RPMI8226 (cell line): ENCODE measurements around the gene CXXC5.
"Not testable (repeated sequence)": the region's sequence is repeated elsewhere in the genome, so short reads cannot be mapped to it uniquely, and the experiment has no call there.

Experiments
- DNase-seq: peaks from one replicate; pipeline ENCODE4 v3.0.0-alpha.2; 2015

The CXXC5 gene

DNA sequence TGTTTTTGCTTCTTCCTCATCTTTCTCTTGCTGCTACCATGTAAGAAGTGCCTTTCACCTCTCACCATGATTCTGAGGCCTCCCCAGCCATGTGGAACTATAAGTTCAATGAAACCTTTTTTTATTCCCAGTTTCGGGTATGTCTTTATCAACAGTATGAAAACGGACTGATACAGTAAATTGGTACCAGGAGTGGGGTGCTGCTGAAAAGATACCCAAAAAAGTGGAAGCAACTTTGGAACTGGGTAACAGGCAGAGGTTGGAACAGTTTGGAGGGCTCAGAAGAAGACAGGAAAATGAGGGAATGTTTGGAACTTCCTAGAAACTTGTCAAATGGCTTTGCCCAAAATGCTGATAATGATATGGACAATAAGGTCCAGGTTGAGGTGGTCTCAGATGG lies 70.3 kb downstream of the CXXC5 start:
- DNase-seq, result not testable (repeated sequence)

DNA sequence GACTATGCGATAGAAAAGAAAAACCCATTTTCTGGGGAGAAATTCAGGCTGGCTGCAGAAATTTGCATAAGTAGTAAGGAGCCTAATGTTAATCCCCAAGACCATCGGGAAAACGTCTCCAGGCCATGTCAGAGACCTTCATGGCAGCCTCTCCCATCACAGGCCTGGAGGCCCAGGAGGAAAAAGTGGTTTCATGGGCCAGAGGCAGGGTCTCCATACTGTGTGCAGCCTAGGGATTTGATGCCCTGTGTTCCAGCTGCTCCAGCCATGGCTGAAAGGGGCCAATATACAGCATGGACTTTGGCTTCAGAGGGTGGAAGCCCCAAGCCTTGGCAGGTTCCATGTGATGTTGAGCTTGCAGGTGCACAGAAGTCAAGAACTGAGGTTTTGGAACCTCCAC lies 71.8 kb downstream of the CXXC5 start:
- not testable (repeated sequence) for DNase-seq

DNA sequence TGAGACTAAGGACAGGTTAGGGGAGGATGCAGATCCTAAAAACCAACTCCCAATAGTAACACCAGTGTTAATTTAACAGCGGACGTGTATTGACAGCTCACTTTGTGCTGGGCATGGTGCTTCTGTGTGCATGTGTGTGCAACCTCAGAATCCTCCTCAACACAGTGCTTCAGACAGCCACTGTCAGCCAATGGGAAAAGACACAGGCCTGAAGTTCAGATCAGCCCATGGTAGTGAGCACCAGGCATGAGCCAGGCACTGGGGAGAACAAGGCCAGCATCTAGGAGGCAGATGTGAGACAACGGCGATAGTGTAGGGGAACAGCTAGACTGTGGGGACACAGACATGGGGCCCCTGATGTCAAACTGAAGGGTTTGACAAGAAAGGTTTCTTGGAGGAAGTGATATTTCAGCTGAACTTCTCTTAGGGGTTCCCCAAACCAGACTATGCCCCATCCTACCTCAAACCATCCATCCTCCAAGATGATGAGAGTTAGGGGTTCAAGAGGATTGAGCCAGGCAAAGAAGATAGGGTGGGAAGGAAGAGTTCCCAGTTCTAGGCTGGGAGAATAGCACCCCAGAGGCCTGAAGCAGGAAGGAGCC lies 75.9 kb downstream of the CXXC5 start:
- no peak for DNase-seq

DNA sequence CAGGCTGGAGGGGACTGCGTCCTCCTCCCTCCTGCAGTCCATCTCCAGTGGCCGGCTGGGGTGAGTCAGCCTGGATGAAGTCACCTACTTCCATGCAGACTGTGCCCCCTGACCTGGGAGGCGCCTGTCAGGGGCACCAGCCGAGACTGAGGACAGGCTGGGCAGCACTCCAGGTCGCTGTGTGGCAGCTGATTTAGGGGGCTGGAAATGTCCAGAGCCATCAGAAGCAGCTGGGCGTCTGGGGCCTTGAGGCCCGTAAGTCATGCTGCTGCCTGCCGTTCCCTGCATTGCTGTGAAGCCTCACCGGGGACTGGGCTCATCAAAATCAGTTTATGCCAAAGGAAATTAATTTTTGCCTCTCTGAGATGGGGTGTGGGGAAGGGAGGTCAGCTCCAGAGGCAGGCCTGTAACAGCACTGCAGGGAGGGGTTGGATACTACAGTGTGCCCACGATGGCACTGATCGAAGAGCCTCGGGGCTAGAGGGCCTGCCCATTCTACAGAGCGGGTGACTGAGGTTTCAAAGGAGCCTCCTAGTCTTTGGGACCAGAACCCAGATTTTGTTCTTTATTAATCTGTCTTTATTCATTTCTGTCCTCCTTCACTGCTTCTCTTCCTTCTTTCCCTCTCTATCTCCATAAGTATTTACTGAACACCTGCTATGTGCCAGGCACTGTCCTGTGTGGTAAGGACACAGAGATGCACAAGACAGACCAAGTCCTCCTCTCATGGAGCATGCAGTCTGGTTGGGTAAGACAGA lies 77.1 kb downstream of the CXXC5 start:
- no peak for DNase-seq

DNA sequence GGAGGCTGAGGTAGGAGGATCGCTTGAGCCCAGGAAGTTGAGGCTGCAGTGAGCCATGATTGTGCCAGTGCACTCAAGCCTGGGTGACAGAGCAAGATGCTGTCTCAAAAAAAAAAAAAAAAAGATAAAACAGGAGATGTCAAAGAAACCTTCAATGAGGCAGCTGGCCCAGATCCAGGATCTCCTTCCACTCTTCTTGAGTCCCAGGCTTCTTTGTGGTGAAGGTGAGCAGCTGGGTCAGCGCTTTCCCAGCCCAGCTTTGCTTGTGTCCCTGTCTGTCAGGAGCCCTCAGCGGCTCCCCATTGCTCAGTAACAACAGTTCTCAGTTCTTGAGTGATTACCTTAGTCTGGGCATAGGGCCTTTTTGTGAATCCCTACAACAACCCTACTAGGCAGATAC lies 78.1 kb downstream of the CXXC5 start:
- DNase-seq, result peak; percentile 93

DNA sequence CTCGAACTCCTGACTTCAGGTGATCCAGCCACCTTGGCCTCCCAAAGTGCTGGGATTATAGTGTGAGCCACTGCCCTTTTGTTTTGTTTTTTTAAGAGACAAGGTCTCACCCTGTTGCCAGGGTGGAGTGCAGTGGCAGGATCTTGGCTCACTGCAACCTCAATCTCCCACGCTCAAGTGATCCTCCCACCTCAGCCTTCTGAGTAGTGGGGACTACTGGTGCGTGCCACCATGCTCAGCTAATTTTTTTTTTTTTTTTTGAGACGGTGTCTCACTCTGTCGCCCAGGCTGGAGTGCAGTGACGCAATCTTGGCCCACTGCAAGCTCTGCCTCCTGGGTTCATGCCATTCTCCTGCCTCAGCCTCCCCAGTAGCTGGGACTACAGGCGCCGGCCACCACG lies 79.5 kb downstream of the CXXC5 start:
- not testable (repeated sequence) for DNase-seq

DNA sequence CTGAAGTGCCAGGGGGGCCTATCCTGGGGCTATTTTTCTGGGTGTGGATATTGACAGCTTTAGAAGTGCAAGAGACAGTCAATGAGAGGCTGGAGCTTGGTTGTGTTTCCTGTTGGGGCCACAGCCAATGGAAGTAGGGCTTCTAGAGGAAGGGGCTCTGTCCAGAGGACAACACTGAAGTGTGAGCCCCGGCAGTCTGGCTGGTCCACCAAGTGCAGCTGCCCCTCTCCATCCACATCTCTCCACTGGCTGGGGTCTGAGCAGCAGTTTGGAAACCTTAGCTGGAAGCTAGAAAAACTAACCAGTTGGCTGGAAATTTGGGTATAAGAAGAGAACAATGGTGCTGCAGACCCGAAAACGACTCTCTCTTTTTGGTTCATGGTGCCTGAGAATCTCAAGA lies 83.1 kb downstream of the CXXC5 start:
- DNase-seq, result no peak

DNA sequence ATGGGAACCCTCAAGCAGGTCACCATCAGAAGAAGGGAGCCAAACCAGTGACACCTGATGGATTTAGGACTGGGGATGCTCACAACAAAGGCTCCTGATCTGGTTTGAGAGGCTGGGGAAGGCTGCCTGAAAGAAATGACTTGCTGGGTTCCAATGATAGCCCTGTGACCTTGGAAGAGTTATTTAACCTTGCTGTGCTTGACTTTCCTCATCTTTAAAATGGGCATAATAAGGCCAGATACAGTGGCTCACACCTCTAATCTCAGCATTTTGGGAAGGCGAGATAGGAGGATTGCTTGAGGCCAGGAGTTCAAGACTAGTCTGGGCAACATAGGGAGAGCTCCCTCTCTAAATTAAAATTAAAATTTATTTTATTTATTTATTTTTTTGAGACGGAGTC lies 83.9 kb downstream of the CXXC5 start:
- DNase-seq, result no peak

DNA sequence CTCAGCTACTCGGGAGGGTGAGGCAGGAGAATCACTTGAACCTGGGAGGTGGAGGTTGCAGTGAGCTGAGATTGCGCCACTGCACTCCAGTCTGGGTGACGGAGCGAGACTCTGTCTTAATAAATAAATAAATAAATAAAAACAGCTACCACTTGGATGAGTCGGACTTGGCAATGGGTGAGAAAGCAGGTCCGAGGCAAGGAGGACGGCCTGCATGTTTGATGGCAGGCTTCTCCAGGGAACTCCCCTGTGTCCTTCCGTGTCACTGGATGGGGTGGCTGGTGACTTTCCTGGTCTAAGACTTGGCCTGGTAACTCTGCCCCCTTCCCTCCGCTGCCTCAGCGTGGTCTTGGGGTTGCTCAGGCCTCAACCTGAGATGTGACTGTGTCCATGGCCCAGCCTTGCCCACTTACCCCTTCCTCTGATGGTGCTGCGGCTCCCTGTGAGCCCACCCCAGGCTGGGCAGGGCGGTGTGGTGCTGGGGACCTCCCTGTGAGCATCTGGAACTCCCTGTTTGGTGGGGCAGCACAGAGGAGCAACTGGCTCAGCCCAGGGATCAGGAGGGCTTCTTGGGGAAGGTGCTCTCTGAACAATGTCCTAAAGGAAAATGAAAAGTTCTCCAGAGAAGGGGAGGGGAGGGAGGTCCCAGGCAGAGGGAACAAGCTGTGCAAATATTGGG lies 85.0 kb downstream of the CXXC5 start:
- DNase-seq, result no peak
